ENCODE results near the gene IGFBP7. TPM values are rescaled to one million over a fixed set of nuclear protein-coding genes. Genes with fewer than 3 reads are reported as not detected.

Gene IGFBP7
- total RNA-seq, 4 donors from 2014 or later, result 1,415 to 3,184 (median 2,179) TPM

DNA sequence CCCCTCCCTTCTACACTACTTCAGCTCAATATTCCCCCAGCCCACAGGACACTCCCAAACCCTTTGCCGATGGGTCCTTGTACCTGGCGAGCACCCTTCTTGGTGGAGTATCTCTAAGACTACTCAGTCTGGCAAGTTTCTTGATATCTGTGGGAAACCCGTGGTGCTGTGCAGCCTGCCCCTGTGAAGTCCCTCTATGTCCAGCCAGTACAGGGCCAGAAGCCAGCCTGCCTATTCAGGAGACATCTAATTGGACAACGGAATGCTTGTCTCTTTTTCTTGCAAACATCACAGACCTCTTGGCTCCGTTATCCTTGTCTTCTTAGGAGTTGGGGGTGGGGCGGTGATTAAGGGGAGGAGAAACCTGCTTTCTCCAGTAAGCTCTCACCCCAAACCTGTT, 3.7 kb upstream of the IGFBP7 start:
- H3K27me3 ChIP-seq, result no peaks in the 10 kb centered on the region
- TF ChIP-seq POLR2A (IDR thresholded peaks at IDR 0.05), result no peak
- no peak for TF ChIP-seq EP300 (IDR thresholded peaks at IDR 0.05)
- TF ChIP-seq, protein P1, sequence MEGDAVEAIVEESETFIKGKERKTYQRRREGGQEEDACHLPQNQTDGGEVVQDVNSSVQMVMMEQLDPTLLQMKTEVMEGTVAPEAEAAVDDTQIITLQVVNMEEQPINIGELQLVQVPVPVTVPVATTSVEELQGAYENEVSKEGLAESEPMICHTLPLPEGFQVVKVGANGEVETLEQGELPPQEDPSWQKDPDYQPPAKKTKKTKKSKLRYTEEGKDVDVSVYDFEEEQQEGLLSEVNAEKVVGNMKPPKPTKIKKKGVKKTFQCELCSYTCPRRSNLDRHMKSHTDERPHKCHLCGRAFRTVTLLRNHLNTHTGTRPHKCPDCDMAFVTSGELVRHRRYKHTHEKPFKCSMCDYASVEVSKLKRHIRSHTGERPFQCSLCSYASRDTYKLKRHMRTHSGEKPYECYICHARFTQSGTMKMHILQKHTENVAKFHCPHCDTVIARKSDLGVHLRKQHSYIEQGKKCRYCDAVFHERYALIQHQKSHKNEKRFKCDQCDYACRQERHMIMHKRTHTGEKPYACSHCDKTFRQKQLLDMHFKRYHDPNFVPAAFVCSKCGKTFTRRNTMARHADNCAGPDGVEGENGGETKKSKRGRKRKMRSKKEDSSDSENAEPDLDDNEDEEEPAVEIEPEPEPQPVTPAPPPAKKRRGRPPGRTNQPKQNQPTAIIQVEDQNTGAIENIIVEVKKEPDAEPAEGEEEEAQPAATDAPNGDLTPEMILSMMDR (IDR thresholded peaks at IDR 0.05), result no peak
- no peaks in the 10 kb centered on the region for H3K9me3 ChIP-seq
- no peaks in the 10 kb centered on the region for H3K36me3 ChIP-seq
- no peak overlapping the region for H3K27ac ChIP-seq
- DNase-seq (ENCODE audit: low spot score in 2 of 2), result no peak
- H3K4me3 ChIP-seq, result no peak overlapping the region
- WGBS, 2 donors, result 76 to 84% methylated on average over 6 of the region's 6 CpGs
- H3K4me1 ChIP-seq, result peaks cover 0 to 31% (median 4%) of the 10 kb centered on the region in 4 donors

DNA sequence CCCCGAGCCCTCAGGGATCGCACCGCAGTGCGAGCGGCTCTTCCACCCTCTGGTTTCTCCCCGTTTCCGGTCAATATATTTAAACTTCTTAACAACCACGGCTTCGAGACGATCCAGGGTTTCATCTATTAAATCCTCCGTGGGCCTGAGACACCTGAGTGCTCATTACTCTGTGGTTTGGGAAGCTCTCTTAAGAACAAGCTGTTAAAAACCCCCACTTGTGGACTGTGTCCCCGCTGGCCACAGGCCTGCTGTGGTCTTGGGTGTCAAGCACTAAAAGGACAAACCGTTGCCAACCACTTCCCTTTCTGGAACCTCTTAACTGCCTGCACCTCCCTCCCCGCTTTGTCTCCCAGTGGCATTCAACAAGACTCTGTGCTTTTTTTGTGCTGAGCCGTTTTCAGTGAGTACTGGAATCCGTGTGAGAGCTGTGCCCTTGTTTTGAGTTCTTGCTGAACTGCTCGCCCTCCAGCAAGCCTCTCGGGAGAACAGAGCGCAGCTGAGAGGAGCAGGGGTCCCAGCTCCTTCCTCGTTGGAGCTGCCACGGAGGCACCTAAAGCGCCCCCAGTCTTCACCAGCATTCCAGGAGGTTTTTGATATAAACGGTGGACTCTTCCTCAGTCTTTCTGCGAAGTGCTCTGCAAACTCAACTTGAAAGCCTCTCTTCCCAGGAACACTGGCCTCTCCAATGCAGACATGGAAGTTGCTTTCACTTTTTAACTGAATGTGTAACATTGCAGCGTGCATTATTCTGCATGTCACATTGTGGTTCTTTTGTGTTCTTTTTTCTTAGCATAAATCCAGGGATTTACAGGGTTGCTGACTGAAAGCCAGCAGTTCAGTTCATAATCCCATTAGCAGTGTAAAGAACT, 691 bp upstream of the IGFBP7 start:
- WGBS, 2 donors, result 1% methylated on average over 25 of the region's 25 CpGs
- no peaks in the 10 kb centered on the region for H3K9me3 ChIP-seq
- no peaks in the 10 kb centered on the region for H3K27me3 ChIP-seq
- no peaks in the 10 kb centered on the region for H3K36me3 ChIP-seq
- DNase-seq (ENCODE audit: low spot score in 2 of 2), result peak; percentile 28 to 48
- H3K4me1 ChIP-seq, result peaks cover 0 to 28% (median 4%) of the 10 kb centered on the region in 4 donors
- TF ChIP-seq, protein P1 (IDR thresholded peaks at IDR 0.05), result no peak
- TF ChIP-seq EP300 (IDR thresholded peaks at IDR 0.05) (peak; percentile 15 to 49), POLR2A (IDR thresholded peaks at IDR 0.05) (no peak)
- peak overlapping the region; percentile 54 to 89 (median 78) for H3K4me3 ChIP-seq
- H3K27ac ChIP-seq, result peak overlapping the region; percentile 87 to 98 (median 90)

DNA sequence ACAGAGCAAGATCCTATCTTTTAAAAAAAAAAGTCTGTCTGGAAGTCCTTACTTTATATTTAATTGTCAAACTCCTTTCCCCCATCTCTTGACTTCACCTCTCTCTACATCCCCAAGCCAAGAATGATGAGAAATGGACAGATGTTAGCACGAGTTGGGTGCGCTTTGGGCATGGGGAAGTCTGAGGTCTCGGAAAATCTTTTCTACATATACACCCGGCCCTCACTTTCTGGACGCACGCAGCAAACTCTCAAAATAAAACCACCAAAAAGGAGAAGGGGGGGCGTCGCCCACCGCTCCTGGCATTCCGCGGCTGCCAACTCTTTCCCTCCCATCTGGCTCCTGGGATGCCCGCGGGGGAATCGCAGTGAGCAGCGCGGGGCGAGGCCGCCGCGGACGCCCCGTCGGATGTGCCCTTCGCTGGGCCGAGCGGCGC, 756 bp downstream of the IGFBP7 start:
- TF ChIP-seq, protein P1 (IDR thresholded peaks at IDR 0.05), result no peak
- TF ChIP-seq POLR2A (IDR thresholded peaks at IDR 0.05) (no peak), EP300 (IDR thresholded peaks at IDR 0.05) (no peak)
- Histone ChIP-seq H3K4me1 (peaks cover 0 to 39% (median 9%) of the 10 kb centered on the region in 4 donors), H3K36me3 (no peaks in the 10 kb centered on the region), H3K9me3 (no peaks in the 10 kb centered on the region), H3K27me3 (no peaks in the 10 kb centered on the region), H3K4me3 (peak overlapping the region; percentile 66 to 89 (median 78)), H3K27ac (peak overlapping the region; percentile 87 to 98 (median 90))
- no peak for DNase-seq (ENCODE audit: low spot score in 2 of 2)
- WGBS, 2 donors, result 11 to 13% methylated on average over 27 of the region's 27 CpGs

DNA sequence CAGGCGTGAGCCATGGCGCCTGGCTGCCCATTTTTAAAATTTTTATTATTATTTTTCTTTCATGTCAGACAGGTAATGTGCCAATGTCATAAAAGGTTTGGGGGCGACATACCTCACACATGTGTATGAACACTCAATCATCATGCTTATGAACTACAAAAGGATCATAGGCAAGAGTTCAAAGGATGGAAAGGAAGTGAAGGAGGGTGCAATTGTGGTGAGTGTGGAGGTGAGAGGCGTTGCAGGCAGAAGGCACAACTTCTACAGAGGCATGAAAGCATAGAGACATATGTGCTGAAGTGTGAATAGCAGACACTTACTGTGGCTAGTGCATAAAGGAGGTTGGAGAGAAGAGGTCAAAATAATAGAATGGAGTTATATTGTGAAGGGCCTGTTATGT, 4.0 kb downstream of the IGFBP7 start:
- 89 to 90% methylated on average over 4 of the region's 4 CpGs for WGBS, 2 donors
- Histone ChIP-seq H3K27me3 (no peaks in the 10 kb centered on the region), H3K27ac (peak overlapping the region in 2 of 4 donors; percentile 94 to 98), H3K4me3 (peak overlapping the region in 1 of 4 donors; percentile 3), H3K4me1 (peaks cover 0 to 60% (median 25%) of the 10 kb centered on the region in 4 donors), H3K9me3 (no peaks in the 10 kb centered on the region), H3K36me3 (no peaks in the 10 kb centered on the region)
- TF ChIP-seq POLR2A (IDR thresholded peaks at IDR 0.05) (no peak), EP300 (IDR thresholded peaks at IDR 0.05) (no peak)
- TF ChIP-seq, protein P1 (IDR thresholded peaks at IDR 0.05), result no peak
- no peak for DNase-seq (ENCODE audit: low spot score in 2 of 2)
